HepG2 (cell line): ENCODE measurements around the gene ANKLE1. TPM values are rescaled to one million over a fixed set of nuclear protein-coding genes. Genes with fewer than 3 reads are reported as not detected.
A peak's percentile ranks its signal among the peaks of the same experiment; 100 is the strongest.

ENCODE experiments used
- ATF2 ChIP-seq: sonication (generic); formaldehyde crosslinking; IDR thresholded peaks from 2 replicates; pipeline ENCODE4 v1.4.0; 2020; ENCODE audit warnings: missing genetic modification reagents
- CCAR2 ChIP-seq: fragments of 200-400 bp; formaldehyde crosslinking; optimal IDR thresholded peaks from 2 replicates; pipeline ENCODE3; 2018; ENCODE audit warnings: low read depth, mild to moderate bottlenecking, low read length, moderate library complexity
- CEBPG ChIP-seq: IDR thresholded peaks from 2 replicates; pipeline ENCODE4 v1.6.1; 2016
- E2F5 ChIP-seq: sonication (generic); formaldehyde crosslinking; conservative IDR thresholded peaks from 2 replicates; pipeline ENCODE4 v1.4.0; 2020; ENCODE audit warnings: missing genetic modification reagents
- GABPB1 ChIP-seq: IDR thresholded peaks from 2 replicates; pipeline ENCODE4 v1.6.1; 2016; ENCODE audit warnings: mild to moderate bottlenecking, missing genetic modification reagents, moderate library complexity, missing compliant biosample characterization
- GATAD2A ChIP-seq: IDR thresholded peaks from 2 replicates; pipeline ENCODE4 v1.6.1; 2016
- HNRNPL ChIP-seq: fragments of 200-400 bp; formaldehyde crosslinking; IDR thresholded peaks from 2 replicates; pipeline ENCODE4 v1.6.1; 2017; ENCODE audit warnings: mild to moderate bottlenecking, low read depth, low read length
- JUND ChIP-seq: sonication (generic); formaldehyde crosslinking; IDR thresholded peaks from 2 replicates; pipeline ENCODE4 v1.8.0; 2022; ENCODE audit warnings: mild to moderate bottlenecking, missing genetic modification reagents
- NKX3-1 ChIP-seq: sonication (generic); formaldehyde crosslinking; IDR thresholded peaks from 2 replicates; pipeline ENCODE4 v1.5.0; 2020; ENCODE audit warnings: missing genetic modification reagents
- PAF1 ChIP-seq: IDR thresholded peaks from 2 replicates; pipeline ENCODE4 v1.6.1; 2016; ENCODE audit warnings: missing genetic modification reagents, missing compliant biosample characterization
- RBAK ChIP-seq: sonication (generic); formaldehyde crosslinking; IDR thresholded peaks from 2 replicates; pipeline ENCODE4 v1.5.1; 2020; ENCODE audit warnings: mild to moderate bottlenecking, missing genetic modification reagents
- RXRB ChIP-seq: IDR thresholded peaks from 2 replicates; pipeline ENCODE4 v1.6.1; 2016; ENCODE audit warnings: borderline replicate concordance, missing genetic modification reagents, missing compliant biosample characterization
- USF2 ChIP-seq, 2 experiments: sonication (generic) in 1 of 2; formaldehyde crosslinking in 1 of 2; IDR thresholded peaks; 2 replicates each; pipeline versions ENCODE4 v1.5.1 to v1.6.1; 2011 to 2020; ENCODE audit warnings: borderline replicate concordance in 1 of 2, low read depth in 1 of 2, low read length in 1 of 2, mild to moderate bottlenecking in 1 of 2, missing genetic modification reagents in 1 of 2, moderate library complexity in 1 of 2
- XRCC5 ChIP-seq: fragments of 200-400 bp; formaldehyde crosslinking; optimal IDR thresholded peaks from 2 replicates; pipeline ENCODE3; 2017; ENCODE audit warnings: mild to moderate bottlenecking, low read length
- ZFP37 ChIP-seq: sonication (generic); formaldehyde crosslinking; IDR thresholded peaks from 2 replicates; pipeline ENCODE4 v1.4.0; 2020; ENCODE audit warnings: missing genetic modification reagents, borderline replicate concordance
- ZNF160 ChIP-seq: sonication (generic); formaldehyde crosslinking; IDR thresholded peaks from 2 replicates; pipeline ENCODE4 v1.8.0; 2022; ENCODE audit warnings: mild to moderate bottlenecking, inconsistent platforms, missing genetic modification reagents
- ZNF343 ChIP-seq: sonication (generic); formaldehyde crosslinking; IDR thresholded peaks from 2 replicates; pipeline ENCODE4 v1.4.0; 2020; ENCODE audit warnings: mild to moderate bottlenecking, missing genetic modification reagents
- ZNF563 ChIP-seq: sonication (generic); formaldehyde crosslinking; IDR thresholded peaks from 2 replicates; pipeline ENCODE4 v1.8.0; 2022; ENCODE audit warnings: mild to moderate bottlenecking, moderate library complexity, missing genetic modification reagents
- ZSCAN31 ChIP-seq: sonication (generic); formaldehyde crosslinking; IDR thresholded peaks from 2 replicates; pipeline ENCODE4 v1.5.0; 2020; ENCODE audit warnings: low read depth, mild to moderate bottlenecking, missing genetic modification reagents
- polyA plus RNA-seq, 8 experiments: library from polyadenylated mRNA; depleted of rRNA in 3 of 8; stranded (reverse) in 7 of 8; unstranded in 1 of 8; fragments of >200 nt; fragmentation: Illumina TruSeq in 4 of 8; extraction: Trizol in 4 of 8; gene quantifications; 2 replicates each; pipeline versions ENCODE4 v1.2.1 to v1.2.3, GENCODE V29; 2011 to 2016; ENCODE audit warnings: low read depth in 4 of 8, missing spikeins in 1 of 8, mixed read lengths in 1 of 8; ENCODE audit not compliant: insufficient read depth in 1 of 8
- total RNA-seq, 5 experiments: library from RNA; depleted of rRNA; stranded (reverse); fragments of >200 nt; fragmentation: Illumina TruSeq; extraction: Trizol; gene quantifications; 2 replicates each; pipeline ENCODE4 v1.2.3, GENCODE V29; 2016; ENCODE audit warnings: low read depth in 1 of 5
- TF ChIP-seq, protein P1 (sequence below): sonication (generic); formaldehyde crosslinking; IDR thresholded peaks from 2 replicates; pipeline ENCODE4 v1.5.0; 2020; ENCODE audit warnings: mild to moderate bottlenecking, missing genetic modification reagents, borderline replicate concordance
- TF ChIP-seq, protein P2 (sequence below): sonication (generic); formaldehyde crosslinking; IDR thresholded peaks from 2 replicates; pipeline ENCODE4 v1.4.0; 2020; ENCODE audit warnings: missing genetic modification reagents, borderline replicate concordance

Gene ANKLE1
- total and polyA plus RNA-seq, 2 of the 13 experiments (the other 11 are each of a cell fraction or from before 2014, with no cell fraction given) = 0.69 to 1.5 TPM

GRCh38 chr19:17255150-17255621 lies 26.5 kb upstream of the ANKLE1 start (continued):
- TF ChIP-seq USF2 (IDR thresholded peaks at IDR 0.05; ENCODE audit: low read depth, low read length) (no peak), USF2 (CRISPR knock-in tag; IDR thresholded peaks at IDR 0.05; ENCODE audit: borderline replicate concordance) (peak; percentile 73; the same call in 1 of the 2 replicates), ZNF160 (CRISPR knock-in tag) (no peak), ZSCAN31 (CRISPR knock-in tag) (peak; percentile 58; the same call in 1 of the 2 replicates), CCAR2 (no peak), JUND (CRISPR knock-in tag) (no peak), XRCC5 (peak; percentile 49), E2F5 (CRISPR knock-in tag) (no peak), ZFP37 (CRISPR knock-in tag) (no peak), ZNF563 (peak; percentile 60; the same call in 1 of the 2 replicates), GATAD2A (CRISPR knock-in tag) (peak; percentile 56), RBAK (no peak), RXRB (CRISPR knock-in tag) (peak; percentile 32; the same call in 1 of the 2 replicates), ATF2 (0 out of 2 replicates have a peak, but pooled peaks have one; percentile 19), CEBPG (CRISPR knock-in tag) (peak; percentile 76), GABPB1 (peak; percentile 63; the same call in 1 of the 2 replicates), ZNF343 (CRISPR knock-in tag) (no peak), HNRNPL (peak; percentile 75; the same call in 1 of the 2 replicates), NKX3-1 (no peak), PAF1 (CRISPR knock-in tag) (no peak)
- TF ChIP-seq, protein P1, sequence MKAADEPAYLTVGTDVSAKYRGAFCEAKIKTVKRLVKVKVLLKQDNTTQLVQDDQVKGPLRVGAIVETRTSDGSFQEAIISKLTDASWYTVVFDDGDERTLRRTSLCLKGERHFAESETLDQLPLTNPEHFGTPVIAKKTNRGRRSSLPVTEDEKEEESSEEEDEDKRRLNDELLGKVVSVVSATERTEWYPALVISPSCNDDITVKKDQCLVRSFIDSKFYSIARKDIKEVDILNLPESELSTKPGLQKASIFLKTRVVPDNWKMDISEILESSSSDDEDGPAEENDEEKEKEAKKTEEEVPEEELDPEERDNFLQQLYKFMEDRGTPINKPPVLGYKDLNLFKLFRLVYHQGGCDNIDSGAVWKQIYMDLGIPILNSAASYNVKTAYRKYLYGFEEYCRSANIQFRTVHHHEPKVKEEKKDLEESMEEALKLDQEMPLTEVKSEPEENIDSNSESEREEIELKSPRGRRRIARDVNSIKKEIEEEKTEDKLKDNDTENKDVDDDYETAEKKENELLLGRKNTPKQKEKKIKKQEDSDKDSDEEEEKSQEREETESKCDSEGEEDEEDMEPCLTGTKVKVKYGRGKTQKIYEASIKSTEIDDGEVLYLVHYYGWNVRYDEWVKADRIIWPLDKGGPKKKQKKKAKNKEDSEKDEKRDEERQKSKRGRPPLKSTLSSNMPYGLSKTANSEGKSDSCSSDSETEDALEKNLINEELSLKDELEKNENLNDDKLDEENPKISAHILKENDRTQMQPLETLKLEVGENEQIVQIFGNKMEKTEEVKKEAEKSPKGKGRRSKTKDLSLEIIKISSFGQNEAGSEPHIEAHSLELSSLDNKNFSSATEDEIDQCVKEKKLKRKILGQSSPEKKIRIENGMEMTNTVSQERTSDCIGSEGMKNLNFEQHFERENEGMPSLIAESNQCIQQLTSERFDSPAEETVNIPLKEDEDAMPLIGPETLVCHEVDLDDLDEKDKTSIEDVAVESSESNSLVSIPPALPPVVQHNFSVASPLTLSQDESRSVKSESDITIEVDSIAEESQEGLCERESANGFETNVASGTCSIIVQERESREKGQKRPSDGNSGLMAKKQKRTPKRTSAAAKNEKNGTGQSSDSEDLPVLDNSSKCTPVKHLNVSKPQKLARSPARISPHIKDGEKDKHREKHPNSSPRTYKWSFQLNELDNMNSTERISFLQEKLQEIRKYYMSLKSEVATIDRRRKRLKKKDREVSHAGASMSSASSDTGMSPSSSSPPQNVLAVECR (CRISPR knock-in tag) = peak; percentile 49; the same call in 1 of the 2 replicates
- TF ChIP-seq, protein P2, sequence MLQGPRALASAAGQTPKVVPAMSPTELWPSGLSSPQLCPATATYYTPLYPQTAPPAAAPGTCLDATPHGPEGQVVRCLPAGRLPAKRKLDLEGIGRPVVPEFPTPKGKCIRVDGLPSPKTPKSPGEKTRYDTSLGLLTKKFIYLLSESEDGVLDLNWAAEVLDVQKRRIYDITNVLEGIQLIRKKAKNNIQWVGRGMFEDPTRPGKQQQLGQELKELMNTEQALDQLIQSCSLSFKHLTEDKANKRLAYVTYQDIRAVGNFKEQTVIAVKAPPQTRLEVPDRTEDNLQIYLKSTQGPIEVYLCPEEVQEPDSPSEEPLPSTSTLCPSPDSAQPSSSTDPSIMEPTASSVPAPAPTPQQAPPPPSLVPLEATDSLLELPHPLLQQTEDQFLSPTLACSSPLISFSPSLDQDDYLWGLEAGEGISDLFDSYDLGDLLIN = no peak
